ENCODE results near the gene WBP1.

GRCh38 chr2:74472086-74472944 is 14.1 kb downstream of the WBP1 start, which contains the start of gene MRPL53:
- TF ChIP-seq CTCF (IDR thresholded peaks at IDR 0.05; ENCODE audit: borderline replicate concordance, extremely low read depth, low read length, poor library complexity, severe bottlenecking) (peak; percentile 39), EZH2 (IDR thresholded peaks at IDR 0.05; ENCODE audit: borderline replicate concordance, low read depth, low read length, severe bottlenecking) (no peak)
